Heart right ventricle (tissue), 16 donors: ENCODE measurements around the gene TCP1. TPM values are rescaled to one million over a fixed set of nuclear protein-coding genes. Genes with fewer than 3 reads are reported as not detected.

Experiments used
- ATAC-seq, 8 donors: fragments of 200-7000 bp; cut with Tn5 transposase; one replicate each; pipeline ENCODE4 v1.9.1; 2020; ENCODE audit warnings: mild to moderate bottlenecking in 8 of 8, moderate library complexity in 8 of 8, moderate number of reproducible peaks in 1 of 8
- DNase-seq, 2 donors: peaks; one replicate each; pipeline ENCODE4 v3.0.0-alpha.2; 2020
- H3K27ac ChIP-seq, 10 donors: fragments of 200-600 bp; sonication (generic) in 2 of 10; one replicate each; pipeline versions ENCODE4 v1.5.0 to v1.8.0; 2020 to 2022; ENCODE audit warnings: mild to moderate bottlenecking in 3 of 10
- H3K27me3 ChIP-seq, 7 donors: fragments of 200-600 bp; one replicate each; pipeline ENCODE4 v1.8.0; 2021 to 2022; ENCODE audit warnings: mild to moderate bottlenecking in 2 of 7
- H3K36me3 ChIP-seq, 9 donors: fragments of 200-600 bp; sonication (generic) in 1 of 9; one replicate each; pipeline versions ENCODE4 v1.5.0 to v1.8.0; 2020 to 2022; ENCODE audit warnings: mild to moderate bottlenecking in 2 of 9
- H3K4me1 ChIP-seq, 9 donors: fragments of 200-600 bp; sonication (generic) in 1 of 9; one replicate each; pipeline versions ENCODE4 v1.5.0 to v1.8.0; 2020 to 2022; ENCODE audit warnings: mild to moderate bottlenecking in 4 of 9
- H3K4me3 ChIP-seq, 10 donors: fragments of 200-600 bp; sonication (generic) in 2 of 10; one replicate each; pipeline versions ENCODE4 v1.5.0 to v1.8.0; 2020 to 2022; ENCODE audit warnings: mild to moderate bottlenecking in 7 of 10, moderate library complexity in 2 of 10
- H3K9me3 ChIP-seq, 11 donors: fragments of 200-600 bp in 10 of 11; sonication (generic) in 2 of 11; one replicate each; pipeline versions ENCODE4 v1.5.0 to v1.8.0; 2013 to 2022; ENCODE audit warnings: mild to moderate bottlenecking in 2 of 11, control low read depth in 1 of 11, moderate library complexity in 1 of 11
- WGBS, 2 donors: extraction: QIAGEN DNeasy Blood & Tissue Kit; methylation state at CpG; one replicate each; pipeline ENCODE4 v1.1.7; 2013; ENCODE audit warnings: inconsistent platforms in 1 of 2; 5-methylcytosine and 5-hydroxymethylcytosine counted together
- intact Hi-C, 10 donors: fragments of 100-400 bp; cut with DNase I; formaldehyde crosslinking; loops; one replicate each; pipeline versions ENCODE4 v1.11.1 to v1.14.2; 2022
- polyA plus RNA-seq, 2 donors: library from polyadenylated mRNA; stranded (reverse); fragments of 200-250 nt; gene quantifications; one replicate each; pipeline ENCODE4 v1.2.3, GENCODE V29; 2013
- total RNA-seq, 10 donors: library from RNA; stranded (reverse); fragmentation: NEBNext Ultra II Directional in 3 of 10; extraction: Animal tissue kit (Norgen Biotek cat#: 25700) in 3 of 10; gene quantifications; one replicate each; pipeline versions ENCODE4 v1.2.1 to v1.2.4, GENCODE V29; 2021 to 2023
- TF ChIP-seq, protein P1 (sequence below), 9 donors: fragments of 200-600 bp; sonication (generic) in 2 of 9; IDR thresholded peaks; one replicate each; pipeline versions ENCODE4 v1.5.0 to v1.8.0; 2021 to 2022; ENCODE audit warnings: antibody characterized with exemption in 9 of 9, mild to moderate bottlenecking in 5 of 9, moderate library complexity in 1 of 9
- donor health status: Arrhythmogenic right ventricular cardiomyopathy.
- donor health status: ischemic (EF 13 %, LVEDD 7.1; RV severe dilation, severe dysfunction).
- donor health status: healthy with polysubstance abuse.
- donor health status: DM: no; HTN: yes; CAD: no.
- donor health status: DM: no; HTN: no; CAD: no.
- donor health status: ischemic (EF 25% LVEDD 6.9; RV normal size, moderate dysfunction).
- donor health status: ischemic (EF 25% LVEDD 5.7; RV mildly dilated, moderate dysfunction).
- donor health status: healthy.
- donor health status: DM: yes; HTN: yes; CAD: no.
- donor health status: Ischemic cardiomyopathy.
- donor health status: ischemic (EF 35%, LVEDD 5.7; RV mildly dilated, moderate dysfunction).
- donor health status: nonischemic (EF 11% LVEDD 7.7; RV severe dilation, severe dysfunction).
- donor health status: DM: yes; HTN: yes; CAD: no.
- donor health status: PGD.
- donor health status: ischemic (EF 29% LVEDD 5.4; RV normal size, mild dysfunction).
- donor health status: nonischemic (EF 23%, LVEDD 6.1; RV moderate dilation, normal function).

The TCP1 gene
- total and polyA plus RNA-seq, 12 donors: 71.7 to 176 (median 139) TPM

DNA sequence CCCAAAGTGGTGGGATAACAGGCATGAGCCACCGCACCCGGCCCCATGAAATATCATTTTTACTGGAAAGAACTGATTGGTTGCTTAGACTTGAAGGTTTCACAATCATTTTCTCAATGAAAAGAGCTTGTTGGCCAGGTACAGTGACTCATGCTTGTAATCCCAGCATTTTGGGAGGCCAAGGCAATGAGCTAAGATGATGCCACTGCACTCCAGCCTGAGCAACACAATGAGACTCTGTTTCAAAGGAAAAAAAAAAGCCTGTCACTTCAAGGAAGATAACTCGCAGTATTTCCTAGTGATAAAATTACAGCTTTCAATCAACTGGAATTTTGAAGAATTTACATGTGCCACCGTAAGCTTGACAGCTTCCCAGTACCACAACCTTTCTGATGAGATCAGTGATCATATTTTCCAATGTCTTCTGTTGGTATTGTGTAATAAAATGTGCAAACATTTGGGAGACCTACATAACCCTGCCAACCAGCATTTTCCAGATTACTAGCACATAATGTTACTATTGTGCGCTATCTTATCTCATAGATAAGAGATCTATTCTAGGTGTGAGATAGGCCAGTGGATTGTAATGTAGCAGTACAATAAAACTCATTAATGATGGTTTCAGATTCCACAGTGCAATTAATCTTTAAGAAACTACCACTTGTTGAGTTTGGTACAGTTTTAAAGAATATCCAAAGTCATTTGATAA is 17.9 kb upstream of the TCP1 start:
- DNase-seq (no peak), ATAC-seq (no peak)
- Histone ChIP-seq H3K4me3 (no peak overlapping the region), H3K4me1 (peaks cover 0 to 7% (median 0%) of the 10 kb centered on the region in 9 donors), H3K27ac (no peak overlapping the region), H3K36me3 (no peaks in the 10 kb centered on the region), H3K9me3 (no peaks in the 10 kb centered on the region), H3K27me3 (no peaks in the 10 kb centered on the region)
- WGBS, 2 donors: 87 to 90% methylated on average over 5 of the region's 5 CpGs
- TF ChIP-seq, protein P1, sequence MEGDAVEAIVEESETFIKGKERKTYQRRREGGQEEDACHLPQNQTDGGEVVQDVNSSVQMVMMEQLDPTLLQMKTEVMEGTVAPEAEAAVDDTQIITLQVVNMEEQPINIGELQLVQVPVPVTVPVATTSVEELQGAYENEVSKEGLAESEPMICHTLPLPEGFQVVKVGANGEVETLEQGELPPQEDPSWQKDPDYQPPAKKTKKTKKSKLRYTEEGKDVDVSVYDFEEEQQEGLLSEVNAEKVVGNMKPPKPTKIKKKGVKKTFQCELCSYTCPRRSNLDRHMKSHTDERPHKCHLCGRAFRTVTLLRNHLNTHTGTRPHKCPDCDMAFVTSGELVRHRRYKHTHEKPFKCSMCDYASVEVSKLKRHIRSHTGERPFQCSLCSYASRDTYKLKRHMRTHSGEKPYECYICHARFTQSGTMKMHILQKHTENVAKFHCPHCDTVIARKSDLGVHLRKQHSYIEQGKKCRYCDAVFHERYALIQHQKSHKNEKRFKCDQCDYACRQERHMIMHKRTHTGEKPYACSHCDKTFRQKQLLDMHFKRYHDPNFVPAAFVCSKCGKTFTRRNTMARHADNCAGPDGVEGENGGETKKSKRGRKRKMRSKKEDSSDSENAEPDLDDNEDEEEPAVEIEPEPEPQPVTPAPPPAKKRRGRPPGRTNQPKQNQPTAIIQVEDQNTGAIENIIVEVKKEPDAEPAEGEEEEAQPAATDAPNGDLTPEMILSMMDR (IDR thresholded peaks at IDR 0.05): no peak
- intact Hi-C loops: no loop called here

DNA sequence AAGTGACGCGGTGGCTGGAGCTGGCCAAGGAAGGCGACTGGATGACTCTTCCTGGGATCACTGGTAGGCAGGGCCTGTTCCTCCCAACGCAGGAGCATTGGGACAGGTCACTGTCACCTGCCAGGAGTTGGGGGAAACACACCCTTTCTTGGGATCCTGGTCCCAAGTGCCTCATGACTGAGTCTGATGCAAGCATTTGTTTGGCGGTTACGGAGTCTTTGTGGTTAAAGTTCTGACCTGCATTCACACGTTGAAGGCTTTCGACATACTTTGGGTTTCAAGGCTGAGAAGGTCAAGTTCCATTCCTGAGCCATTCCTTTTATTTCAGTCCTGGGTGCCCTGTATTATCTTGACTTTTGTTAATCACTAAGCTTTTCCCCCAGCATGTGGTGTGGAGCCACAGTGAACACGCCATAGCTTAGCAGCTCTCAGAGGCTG is 16.6 kb upstream of the TCP1 start:
- H3K9me3 ChIP-seq: no peaks in the 10 kb centered on the region
- no peak for ATAC-seq
- TF ChIP-seq, protein P1 (IDR thresholded peaks at IDR 0.05): no peak
- H3K4me1 ChIP-seq: peaks cover 0 to 7% (median 0%) of the 10 kb centered on the region in 9 donors
- no peaks in the 10 kb centered on the region for H3K27me3 ChIP-seq
- no peak overlapping the region for H3K27ac ChIP-seq
- H3K4me3 ChIP-seq: no peak overlapping the region
- H3K36me3 ChIP-seq: no peaks in the 10 kb centered on the region
- 92 to 93% methylated on average over 9 of the region's 9 CpGs for WGBS, 2 donors
- intact Hi-C loops: no loop called here
- no peak for DNase-seq

DNA sequence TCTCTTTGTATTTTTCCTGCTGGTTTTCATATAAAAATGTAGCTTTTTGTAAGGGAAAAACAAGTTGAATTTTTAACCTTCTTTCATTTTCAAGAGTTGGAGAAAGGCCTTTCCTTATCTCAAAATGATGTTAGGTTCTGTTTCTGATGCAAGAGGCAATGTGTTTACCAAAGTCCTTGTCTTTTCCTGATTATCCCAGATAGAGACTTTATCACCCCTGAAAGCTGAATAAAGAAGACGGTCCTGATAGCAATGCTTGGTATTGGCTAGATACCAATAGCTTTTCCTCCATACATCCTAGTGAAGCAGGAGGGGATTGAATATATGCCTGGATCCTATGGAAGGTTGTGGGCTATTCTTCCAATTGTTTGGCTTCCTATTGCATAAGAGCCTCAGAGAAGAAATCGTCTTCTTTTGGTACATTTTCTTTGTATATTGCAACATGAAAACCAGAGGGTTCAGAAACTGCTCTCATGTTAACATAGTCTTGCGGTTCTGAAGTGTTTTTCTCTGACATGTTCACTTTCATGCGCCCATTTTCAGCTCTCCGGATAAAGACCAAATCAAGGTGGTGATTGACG is 16.1 kb upstream of the TCP1 start:
- DNase-seq: no peak
- Histone ChIP-seq H3K4me3 (no peak overlapping the region), H3K9me3 (no peaks in the 10 kb centered on the region), H3K27ac (no peak overlapping the region), H3K27me3 (no peaks in the 10 kb centered on the region), H3K4me1 (peaks cover 0 to 7% (median 0%) of the 10 kb centered on the region in 9 donors), H3K36me3 (peaks cover 0 to under 1% (median 0%) of the 10 kb centered on the region in 9 donors)
- intact Hi-C loops: no loop called here
- no peak for ATAC-seq
- WGBS, 2 donors: 85 to 94% methylated on average over 6 of the region's 6 CpGs
- TF ChIP-seq, protein P1 (IDR thresholded peaks at IDR 0.05): no peak

DNA sequence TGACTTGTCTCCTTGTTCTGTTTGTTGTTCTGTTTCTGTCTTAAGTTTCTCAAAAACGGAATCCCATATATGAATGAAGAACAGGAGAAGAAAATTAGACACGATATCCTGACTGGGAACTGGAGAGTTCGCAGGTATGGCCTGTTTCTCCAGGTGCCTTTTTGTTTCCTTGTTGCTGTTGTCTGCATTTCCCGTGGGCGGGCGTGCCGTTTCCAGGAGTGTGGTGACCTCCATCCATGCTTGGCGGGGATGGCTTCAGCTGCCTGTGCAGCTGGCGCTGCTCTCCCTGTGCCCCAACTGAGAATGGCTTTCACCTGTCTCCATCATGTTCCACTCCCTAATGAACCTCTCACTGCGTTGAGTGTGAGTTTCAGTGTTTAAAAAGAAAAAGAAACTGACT is 15.1 kb upstream of the TCP1 start:
- no peak for ATAC-seq

More for the DNA sequence above, 15.1 kb upstream of the TCP1 start:
- Histone ChIP-seq H3K27ac (no peak overlapping the region), H3K4me1 (peaks cover 0 to 7% (median 0%) of the 10 kb centered on the region in 9 donors), H3K4me3 (no peak overlapping the region), H3K9me3 (no peaks in the 10 kb centered on the region), H3K36me3 (peaks cover 0 to 10% (median 6%) of the 10 kb centered on the region in 9 donors), H3K27me3 (no peaks in the 10 kb centered on the region)
- intact Hi-C loops: no loop called here
- no peak for DNase-seq
- TF ChIP-seq, protein P1 (IDR thresholded peaks at IDR 0.05): no peak
- WGBS, 2 donors: 88 to 92% methylated on average over 10 of the region's 10 CpGs
